GM06990 (cell line): Measurements from ENCODE around the gene ZNF407.

Source experiments
- DNase-seq: peaks from one replicate; pipeline ENCODE4 v3.0.0-alpha.2; 2011; ENCODE audit not compliant: insufficient read length; ENCODE audit errors: extremely low read depth
- H3K27me3 ChIP-seq: replicated peaks from 2 replicates; pipeline ENCODE4 v1.6.0; 2011; ENCODE audit warnings: low read length; ENCODE audit not compliant: control insufficient read depth, insufficient read depth
- H3K36me3 ChIP-seq: 2 replicates; pipeline ENCODE4 v1.5.1; 2011; ENCODE audit warnings: low read length; ENCODE audit not compliant: control insufficient read depth, insufficient read depth
- H3K4me3 ChIP-seq: replicated peaks from 2 replicates; pipeline ENCODE4 v1.5.1; 2011; ENCODE audit warnings: low read depth, mild to moderate bottlenecking, control low read depth, low read length
- TF ChIP-seq, protein P1 (sequence below): IDR thresholded peaks from 2 replicates; pipeline ENCODE4 v1.5.1; 2011; ENCODE audit warnings: low read length, control low read depth, mild to moderate bottlenecking, inconsistent platforms; ENCODE audit not compliant: insufficient read depth, poor library complexity, severe bottlenecking

ZNF407 gene

GRCh38 chr18:74624466-74624865 is 26.8 kb downstream of the ZNF407 start:
- DNase-seq, result no peak
- H3K36me3 ChIP-seq, result no peaks in the 10 kb centered on the region
- H3K27me3 ChIP-seq, result no peaks in the 10 kb centered on the region
- TF ChIP-seq, protein P1, sequence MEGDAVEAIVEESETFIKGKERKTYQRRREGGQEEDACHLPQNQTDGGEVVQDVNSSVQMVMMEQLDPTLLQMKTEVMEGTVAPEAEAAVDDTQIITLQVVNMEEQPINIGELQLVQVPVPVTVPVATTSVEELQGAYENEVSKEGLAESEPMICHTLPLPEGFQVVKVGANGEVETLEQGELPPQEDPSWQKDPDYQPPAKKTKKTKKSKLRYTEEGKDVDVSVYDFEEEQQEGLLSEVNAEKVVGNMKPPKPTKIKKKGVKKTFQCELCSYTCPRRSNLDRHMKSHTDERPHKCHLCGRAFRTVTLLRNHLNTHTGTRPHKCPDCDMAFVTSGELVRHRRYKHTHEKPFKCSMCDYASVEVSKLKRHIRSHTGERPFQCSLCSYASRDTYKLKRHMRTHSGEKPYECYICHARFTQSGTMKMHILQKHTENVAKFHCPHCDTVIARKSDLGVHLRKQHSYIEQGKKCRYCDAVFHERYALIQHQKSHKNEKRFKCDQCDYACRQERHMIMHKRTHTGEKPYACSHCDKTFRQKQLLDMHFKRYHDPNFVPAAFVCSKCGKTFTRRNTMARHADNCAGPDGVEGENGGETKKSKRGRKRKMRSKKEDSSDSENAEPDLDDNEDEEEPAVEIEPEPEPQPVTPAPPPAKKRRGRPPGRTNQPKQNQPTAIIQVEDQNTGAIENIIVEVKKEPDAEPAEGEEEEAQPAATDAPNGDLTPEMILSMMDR, result no peak
- H3K4me3 ChIP-seq, result no peak overlapping the region

DNA sequence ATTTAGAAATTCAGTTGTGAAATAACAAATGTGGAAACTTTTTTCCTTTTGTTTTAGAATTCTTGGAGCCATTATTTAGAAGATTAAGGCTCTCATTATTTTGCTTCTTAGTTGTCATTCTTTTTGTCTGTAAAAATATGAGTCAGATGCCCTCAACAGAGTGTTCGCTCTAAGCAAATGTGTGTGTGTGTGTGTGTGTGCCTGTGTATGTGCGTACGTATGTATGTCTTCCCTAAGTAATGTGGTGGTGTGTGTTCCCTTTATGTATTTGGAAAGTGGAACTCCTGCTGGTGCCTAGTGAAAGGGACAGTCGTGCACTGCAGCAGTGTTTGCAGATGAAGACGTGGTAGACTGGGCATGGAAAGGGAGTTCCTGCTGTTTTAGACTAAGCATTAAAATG is 27.5 kb downstream of the ZNF407 start:
- H3K27me3 ChIP-seq, result no peaks in the 10 kb centered on the region
- no peak overlapping the region for H3K4me3 ChIP-seq
- TF ChIP-seq, protein P1, result no peak
- no peaks in the 10 kb centered on the region for H3K36me3 ChIP-seq
- DNase-seq, result no peak

GRCh38 chr18:74626049-74626874 is 28.6 kb downstream of the ZNF407 start:
- Histone ChIP-seq H3K36me3 (peaks cover 1% of the 10 kb centered on the region; the same call in 1 of the 2 replicates), H3K4me3 (no peak overlapping the region), H3K27me3 (no peaks in the 10 kb centered on the region)
- TF ChIP-seq, protein P1, result no peak
- no peak for DNase-seq

DNA sequence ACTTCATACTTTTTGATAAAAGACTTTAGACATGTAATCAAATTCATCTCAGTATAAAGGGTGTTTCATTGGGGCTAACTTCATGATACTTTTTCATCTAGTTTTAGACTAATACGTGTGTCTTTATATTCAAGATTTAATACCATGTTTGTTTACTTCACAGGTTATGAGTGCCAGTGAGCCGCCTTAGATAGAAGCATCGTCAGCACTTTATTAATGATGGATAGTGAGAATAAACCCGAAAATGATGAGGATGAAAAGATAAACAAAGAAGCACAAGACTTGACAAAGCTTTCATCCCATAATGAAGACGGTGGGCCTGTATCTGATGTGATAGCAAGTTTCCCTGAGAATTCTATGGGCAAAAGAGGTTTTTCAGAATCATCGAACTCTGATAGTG is 33.1 kb downstream of the ZNF407 start:
- Histone ChIP-seq H3K4me3 (no peak overlapping the region), H3K36me3 (peaks cover 3% of the 10 kb centered on the region), H3K27me3 (no peaks in the 10 kb centered on the region)
- TF ChIP-seq, protein P1, result no peak
- no peak for DNase-seq

DNA sequence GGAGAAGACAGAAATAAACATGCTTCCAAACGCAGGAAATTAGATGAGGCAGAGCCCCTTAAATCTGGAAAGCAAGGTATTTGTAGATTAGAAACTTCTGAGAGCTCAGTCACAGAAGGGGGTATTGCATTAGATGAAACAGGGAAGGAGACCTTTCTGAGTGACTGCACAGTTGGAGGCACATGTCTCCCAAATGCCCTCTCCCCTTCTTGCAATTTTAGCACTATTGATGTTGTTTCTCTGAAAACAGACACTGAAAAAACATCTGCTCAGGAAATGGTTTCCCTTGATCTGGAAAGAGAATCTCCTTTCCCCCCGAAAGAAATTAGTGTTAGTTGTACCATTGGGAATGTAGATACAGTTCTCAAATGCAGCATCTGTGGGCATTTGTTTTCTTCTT is 33.5 kb downstream of the ZNF407 start:
- no peaks in the 10 kb centered on the region for H3K27me3 ChIP-seq
- no peak overlapping the region for H3K4me3 ChIP-seq
- H3K36me3 ChIP-seq, result peaks cover 3% of the 10 kb centered on the region
- TF ChIP-seq, protein P1, result no peak
- DNase-seq, result no peak
